Activated T-cell treated with anti-CD3 and anti-CD28 coated beads for 48 hours (primary cell): ENCODE data around the gene PDZK1IP1.
"Not testable (repeated sequence)": the region's sequence is repeated elsewhere in the genome, so short reads cannot be mapped to it uniquely, and the experiment has no call there.

Experiments
- DNase-seq: peaks from one replicate; pipeline ENCODE4 v3.0.0-alpha.2; 2020; ENCODE audit warnings: low read depth

The PDZK1IP1 gene

DNA sequence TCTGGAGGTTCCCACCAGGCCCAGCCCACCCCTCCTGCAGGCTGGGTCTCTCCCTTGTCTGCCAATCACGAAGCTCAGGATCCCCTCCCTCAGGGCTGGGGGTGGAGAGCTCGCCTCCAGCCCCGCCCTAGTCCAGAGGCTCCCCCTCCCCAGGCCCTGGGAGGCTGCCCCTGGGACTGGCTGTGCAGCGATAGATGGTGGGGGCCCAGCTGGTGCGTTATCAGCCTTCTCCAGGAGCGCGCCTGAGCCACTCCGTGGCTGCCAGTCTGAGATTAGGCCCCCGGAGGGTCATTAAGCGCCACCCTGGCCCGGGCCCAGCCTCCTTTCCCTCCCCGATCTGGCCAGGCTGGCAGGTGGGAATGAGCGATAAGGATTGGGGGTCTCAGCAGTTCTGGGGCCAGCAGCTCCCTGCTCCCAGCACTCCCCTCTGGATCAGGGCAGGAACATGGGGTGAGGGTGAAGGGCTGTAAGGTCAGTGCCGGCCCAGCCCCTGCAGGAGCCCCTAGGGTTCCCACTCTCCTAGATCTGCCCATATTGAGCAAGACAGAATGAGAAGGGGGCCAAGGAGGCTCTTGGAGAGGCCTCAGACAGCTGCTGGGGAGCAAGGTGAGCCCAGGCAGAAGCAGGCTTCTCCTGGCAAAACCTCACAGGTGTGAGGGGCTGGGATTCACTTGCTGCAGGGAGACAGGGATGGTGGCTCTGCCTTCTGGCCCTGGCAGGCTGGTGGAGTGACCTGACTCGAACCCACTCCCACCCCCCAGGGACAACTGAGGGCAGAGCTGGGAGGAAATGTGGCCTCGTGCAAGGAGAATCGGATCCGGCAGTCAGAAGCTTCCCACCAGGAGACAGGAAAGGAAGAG is 8.5 kb downstream of the PDZK1IP1 start:
- no peak for DNase-seq

DNA sequence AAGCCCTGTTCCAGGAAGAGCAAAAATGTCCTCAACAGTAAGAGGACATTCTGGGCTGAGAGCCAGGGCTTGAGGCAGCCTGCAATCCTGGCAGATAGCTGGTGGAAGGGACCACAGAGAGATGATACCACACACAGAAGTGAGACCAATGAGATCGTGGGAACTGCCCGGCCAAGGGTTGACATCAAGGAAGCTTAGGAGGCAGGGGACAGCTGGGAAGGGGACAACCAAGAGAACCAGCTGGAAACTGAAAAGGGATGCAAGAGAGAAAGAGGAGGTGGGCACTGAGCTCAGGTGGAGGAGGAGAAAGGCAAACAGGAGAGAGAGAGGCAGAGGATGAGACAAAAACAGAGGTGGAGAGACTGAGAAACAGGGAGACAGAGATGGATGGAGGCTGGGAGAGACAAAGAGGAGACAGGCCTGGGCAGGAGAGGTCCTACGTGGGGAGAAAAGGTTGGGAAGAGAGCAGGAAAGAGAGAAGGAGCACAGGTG is 9.2 kb downstream of the PDZK1IP1 start:
- no peak for DNase-seq

DNA sequence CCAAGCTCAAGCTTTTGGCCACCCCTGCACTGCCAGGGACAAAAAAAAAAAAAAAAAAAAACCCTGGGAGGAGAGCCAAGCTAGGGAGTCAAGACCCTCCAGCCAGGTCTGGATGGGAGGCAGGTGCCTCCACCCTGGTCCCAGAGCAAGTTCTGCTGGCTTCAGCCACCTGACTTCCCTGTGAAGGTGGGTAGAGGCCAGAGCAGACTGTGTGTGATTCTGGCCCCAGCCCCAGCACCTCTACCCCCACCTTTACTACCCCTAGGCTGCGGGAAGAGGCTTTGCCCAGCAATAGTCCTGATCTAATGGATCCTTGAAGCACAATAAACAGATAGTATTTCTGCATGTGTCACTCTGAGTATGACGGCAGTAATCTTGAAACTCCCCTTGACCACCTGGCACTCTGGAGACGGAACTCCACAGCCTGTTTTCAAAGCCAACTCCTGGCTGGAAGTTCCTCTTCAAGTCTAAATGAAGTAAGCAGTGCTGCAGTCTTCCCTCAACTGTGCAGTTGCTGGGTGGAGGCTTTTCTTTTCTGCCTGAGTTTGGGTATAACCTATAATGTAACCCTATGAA is 9.8 kb downstream of the PDZK1IP1 start:
- DNase-seq = no peak

DNA sequence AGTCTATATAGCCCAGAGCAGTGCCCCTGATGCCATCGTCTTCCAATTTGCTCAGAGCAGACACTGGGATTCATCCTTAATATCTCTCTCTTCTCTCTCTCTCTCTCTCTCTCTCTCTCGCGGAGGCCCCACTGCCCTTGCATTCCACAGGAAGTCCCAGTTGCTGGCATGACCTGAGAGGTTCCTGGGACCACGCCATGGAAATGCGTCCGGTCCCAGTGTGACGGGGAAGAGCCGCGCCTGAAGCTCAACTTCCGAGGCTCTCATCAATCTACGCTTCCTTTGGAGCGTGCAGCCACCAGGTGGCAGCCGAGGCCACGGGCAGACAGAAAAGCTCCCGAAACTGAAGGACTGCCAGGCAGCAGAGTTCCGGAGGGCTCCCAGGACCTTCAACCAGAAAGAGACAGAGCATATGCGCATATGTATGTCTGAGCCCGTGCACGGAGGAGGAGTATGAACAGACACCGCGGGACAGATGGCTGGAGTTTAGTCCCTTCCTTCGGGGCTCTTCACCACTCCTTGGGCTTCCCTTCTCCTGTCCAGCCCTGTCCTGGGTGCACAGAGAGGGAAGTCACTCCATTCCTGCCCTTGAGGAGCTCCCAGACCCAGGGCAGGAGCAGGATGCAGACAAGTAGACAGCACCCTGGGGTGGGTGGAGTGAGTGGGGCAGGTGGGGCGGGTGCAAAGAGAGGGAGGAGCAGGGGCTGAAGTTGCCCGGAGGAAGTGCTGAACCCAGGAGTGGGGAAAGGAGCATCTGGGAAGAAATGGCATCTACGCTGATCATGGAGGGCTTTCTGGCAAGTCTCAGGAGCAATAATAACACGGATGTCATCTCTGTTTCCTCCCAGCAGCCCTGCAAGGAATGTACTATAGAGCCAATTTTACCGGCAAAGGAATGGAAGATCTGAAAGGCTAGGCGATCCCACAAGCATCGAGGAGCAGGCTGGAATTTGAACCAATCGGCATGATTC is 10.5 kb downstream of the PDZK1IP1 start:
- peak; percentile 79 for DNase-seq

DNA sequence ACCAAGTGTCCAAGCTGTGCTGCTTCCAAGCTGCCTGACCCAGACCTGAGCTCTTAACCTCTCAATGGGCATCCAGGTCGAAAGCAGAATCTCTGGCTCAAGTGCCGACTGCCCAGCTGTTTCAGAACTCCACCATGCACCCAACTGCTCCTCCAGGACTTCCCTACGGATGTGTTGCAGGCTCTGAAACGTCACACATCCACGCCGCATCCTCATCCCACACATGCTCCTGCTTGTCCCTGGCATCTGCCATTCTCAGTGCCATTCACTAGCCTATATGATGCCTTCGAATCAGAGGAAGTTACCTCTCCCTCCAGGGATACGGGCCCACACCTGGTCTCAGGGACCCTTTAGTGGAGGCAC is 11.2 kb downstream of the PDZK1IP1 start:
- DNase-seq = no peak

DNA sequence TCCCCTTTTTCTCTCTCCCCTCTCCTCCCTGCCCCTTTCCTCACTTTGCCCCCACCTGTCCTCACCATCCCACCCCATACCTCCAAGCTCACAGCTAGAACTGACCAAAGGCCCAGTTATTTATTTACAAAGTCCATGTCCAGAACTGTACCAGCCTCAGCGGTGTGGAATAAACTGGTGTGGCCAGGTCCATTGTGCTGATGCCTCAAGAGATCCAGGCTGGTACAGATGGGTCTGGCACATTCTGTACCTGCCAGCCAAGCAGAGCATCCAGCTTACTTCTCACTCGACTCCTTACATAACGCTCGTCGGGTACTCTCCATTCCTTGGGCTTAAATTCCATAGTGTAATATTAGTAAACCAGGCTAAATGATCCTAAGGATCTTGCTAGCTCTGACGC is 11.8 kb downstream of the PDZK1IP1 start:
- no peak for DNase-seq

DNA sequence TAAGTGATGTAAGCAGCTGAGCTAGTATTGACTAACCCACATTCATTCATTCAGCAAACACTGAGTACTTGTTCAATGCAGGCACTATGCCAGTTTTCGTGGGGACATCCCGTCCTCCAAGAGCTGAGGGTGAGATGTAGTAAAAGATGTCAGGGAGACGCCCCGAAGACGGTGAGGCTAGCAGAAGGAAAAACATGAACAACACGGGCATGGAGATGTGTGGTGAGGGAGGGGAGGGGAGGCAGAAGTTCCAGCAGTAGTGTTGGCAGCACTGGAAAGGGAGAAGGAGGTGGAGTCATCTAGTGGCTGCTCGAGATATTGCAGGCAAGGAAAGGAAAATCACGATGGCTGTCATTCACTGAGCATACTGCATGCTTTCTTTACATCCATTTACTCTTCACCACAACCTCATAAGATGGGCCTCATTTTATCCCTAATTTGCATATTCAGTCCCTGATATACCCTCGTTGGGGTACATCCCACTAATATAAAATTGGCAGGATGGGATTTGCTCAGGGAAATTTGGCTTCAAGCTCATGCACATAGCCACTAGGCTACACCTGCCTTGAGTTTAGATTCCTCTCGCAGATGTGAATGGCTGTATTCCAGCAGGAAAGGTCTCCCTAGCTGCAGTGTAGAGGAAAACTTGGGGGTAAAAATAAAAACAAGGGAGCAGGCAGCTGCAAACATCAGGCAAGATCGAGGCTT is 14.5 kb downstream of the PDZK1IP1 start:
- DNase-seq = peak; percentile 36

DNA sequence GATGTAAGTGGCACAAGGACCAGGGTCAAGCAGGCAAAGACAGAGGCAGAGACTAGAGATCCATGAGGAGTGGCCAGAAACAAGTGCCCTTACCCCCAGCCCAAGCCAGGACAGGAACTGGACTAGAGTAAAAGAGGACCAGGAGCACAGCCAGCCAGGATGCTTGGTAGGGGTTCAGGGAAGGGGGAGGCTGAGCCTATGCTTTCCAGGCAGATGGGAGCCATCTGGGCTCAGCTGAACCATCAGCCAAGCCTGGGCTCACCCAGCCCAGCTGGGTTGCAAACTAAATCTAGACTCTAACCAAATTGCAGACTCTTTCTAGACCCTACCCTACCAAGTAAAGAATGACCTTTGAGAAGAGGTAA is 15.2 kb downstream of the PDZK1IP1 start:
- no peak for DNase-seq

DNA sequence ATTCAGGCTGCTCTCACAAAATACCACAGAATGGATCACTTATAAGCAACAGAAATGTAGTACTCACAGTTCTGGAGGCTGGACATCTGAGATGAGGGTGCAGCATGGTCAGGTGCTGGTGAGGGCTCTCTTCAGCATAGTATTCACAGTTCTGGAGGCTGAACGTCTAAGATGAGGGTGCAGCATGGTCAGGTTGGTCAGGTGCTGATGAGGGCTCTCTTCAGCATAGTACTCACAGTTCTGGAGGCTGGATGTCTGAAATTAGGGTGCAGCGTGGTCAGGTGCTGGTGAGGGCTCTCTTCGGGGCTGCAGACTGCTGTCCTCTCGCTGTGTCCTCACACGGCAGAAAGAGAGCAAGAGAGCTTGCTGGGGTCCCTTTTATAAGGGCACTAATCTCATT is 17.1 kb downstream of the PDZK1IP1 start:
- no peak for DNase-seq

DNA sequence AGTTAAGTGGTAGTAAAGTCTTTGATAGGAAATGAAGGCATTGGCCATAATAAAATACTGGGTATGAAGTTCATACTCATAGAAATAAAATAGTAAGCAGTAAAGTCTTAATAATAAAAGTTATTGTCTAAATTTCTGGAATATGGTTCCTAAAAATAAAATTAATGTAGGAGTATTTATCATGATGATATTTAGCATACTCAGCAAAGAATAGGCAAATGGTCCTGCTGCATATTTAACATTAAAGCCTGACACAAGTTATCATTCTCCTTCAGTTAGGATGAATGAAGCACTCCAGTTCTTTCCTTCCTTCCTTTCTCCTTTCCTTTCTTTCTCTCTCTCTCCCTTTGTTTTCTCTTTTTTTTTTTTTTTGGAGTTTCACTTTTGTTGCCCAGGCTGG is 25.3 kb downstream of the PDZK1IP1 start:
- DNase-seq = no peak

DNA sequence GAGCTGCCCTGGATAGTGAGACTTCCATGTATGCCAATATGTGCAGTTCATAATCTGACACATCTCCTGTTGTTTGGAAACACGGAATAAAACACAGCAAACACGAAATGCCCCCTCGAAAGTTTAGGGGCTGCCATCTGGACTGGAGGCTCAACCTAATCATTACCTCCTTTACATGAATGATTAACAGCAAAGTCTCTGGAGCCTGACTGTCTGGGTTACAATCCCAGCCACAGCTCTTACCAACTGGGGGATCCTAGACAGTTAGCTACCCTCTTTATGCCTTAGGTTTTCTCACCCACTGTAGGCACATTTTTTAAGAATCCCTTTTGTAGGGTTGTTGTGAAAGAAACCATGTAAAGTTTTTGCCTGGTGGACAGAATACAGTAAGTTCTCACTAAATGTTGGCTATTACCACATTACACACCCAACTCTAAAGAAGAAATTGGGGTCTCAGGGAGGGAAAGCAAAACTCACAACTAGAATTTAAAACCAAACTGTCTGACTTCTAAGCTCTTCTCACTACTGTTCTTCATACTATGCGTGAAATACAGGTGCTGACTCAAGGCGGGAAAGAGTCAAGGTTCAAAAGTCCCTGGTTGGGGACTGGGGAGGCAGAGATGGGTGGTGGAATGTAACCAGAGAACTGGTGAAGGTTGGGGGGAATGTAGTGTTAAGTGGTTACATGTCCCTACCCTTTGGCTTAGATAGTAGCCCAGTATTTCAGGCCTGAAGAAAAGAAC is 28.4 kb downstream of the PDZK1IP1 start:
- no peak for DNase-seq

DNA sequence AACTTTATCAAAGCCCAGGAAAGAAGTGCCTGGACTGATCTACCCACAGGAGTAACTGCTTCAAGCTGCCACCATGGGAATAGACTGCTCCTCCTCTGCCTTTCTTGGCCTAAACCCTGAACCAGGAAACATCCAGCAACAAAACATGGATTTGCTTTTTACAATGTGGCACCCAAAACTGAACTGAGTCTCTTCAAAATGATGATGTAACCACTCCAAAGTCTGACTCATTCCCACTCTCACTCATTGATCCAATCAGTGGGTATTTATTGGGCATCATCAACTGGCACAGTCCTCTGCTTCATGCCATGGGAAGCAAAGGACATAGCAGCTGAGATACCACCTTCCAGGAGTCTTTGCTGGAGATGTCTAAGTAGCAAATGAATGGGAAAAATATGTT is 29.1 kb downstream of the PDZK1IP1 start:
- no peak for DNase-seq

DNA sequence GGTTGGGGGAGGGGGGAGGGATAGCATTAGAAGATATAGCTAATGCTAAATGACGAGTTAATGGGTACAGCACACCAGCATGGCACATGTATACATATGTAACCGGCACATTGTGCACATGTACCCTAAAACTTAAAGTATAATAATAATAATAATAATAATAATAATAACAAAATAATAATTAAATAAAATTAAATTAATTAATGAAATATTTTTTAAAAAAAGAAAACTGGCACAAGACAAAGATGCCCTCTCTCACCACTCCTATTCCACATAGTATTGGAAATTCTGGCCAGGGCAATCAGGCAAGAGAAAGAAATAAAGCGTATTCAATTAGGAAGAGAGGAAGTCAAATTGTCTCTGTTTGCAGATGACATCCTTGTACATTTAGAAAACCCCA is 31.9 kb downstream of the PDZK1IP1 start:
- not testable (repeated sequence) for DNase-seq

DNA sequence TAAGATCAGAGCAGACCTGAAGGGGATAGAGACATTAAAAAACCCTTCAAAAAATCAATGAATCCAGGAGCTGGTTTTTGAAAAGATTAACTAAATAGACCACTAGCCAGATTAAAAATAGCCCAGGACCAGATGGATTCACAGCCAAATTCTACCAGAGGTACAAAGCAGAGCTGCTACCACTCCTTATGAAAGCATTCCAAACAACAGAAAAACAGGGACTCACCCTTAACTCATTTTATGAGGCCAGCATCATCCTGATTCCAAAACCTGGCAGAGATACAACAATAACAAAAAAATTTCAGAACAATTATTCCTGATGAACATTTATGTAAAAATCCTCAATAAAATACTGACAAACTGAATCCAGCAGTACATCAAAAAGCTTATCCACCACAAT is 33.4 kb downstream of the PDZK1IP1 start:
- DNase-seq = not testable (repeated sequence)

DNA sequence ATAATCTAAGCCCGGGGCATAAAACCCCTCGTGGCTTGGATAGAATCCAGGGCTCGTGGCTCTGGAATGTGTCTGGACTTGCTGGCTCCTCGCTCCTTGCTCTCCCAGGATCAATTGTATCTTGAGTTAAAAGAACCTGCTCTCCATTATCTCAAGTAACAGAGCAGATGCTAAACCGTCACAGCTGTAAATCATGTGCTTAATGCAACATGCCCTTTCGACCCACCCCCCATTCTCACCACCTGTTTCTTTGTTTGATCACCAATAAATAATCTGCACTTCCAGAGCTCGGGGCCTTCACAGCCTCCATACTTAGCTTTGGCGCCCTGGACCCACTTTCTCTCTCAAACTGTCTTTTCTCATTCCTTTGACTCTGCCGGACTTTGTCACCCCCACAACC is 40.7 kb downstream of the PDZK1IP1 start:
- not testable (repeated sequence) for DNase-seq

DNA sequence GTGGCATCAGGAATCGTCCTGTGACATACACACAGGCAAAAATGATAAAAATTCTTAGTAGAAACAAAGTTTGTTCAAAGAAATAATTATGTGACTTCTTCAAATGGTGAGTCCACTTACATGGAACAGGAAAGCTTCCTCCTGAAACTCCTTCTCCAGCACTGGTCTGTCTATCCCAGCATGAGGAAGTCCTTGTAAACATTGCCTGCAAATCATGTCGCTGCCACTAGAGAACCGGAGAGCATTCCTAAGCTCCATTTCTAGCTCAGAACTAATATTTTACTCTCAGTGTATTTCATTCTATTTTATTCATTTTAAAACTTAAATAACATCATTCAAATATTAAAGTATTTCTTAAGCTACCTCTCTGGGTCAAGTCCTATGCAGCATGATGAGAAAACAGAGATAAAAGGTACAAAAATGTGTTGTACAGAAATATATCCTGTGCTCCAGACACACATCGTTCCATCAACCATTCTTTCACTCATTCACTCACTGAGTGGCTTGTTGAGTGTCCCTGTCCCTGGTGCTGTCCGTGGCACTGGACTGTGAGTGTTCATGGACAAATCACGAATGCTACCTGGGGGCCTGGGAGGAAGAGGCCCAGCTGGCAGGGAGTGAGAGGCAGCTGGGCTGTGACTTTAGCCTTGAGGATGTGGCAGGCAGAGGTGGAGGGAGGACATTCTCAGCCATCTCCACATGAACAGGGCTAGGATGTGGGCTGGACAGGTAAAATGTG is 42.6 kb downstream of the PDZK1IP1 start:
- DNase-seq = no peak

DNA sequence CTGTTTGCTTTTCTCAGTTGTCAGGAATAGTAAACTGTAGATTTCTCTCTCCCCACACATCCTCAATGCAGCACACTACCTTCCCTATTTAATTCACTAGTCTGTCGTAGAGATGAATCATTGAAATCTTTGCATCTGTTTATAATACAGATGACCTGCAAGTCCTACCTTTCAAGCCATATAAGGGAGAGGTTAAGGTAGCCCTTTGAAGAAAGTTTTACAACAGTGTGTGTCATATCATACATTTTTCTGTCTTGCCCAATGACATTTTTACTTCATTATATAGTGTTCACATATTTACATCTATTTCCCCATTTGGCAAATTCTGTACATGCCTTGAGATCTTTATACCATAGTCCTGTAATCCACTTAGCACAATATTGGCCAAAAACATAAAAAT is 43.3 kb downstream of the PDZK1IP1 start:
- not testable (repeated sequence) for DNase-seq

DNA sequence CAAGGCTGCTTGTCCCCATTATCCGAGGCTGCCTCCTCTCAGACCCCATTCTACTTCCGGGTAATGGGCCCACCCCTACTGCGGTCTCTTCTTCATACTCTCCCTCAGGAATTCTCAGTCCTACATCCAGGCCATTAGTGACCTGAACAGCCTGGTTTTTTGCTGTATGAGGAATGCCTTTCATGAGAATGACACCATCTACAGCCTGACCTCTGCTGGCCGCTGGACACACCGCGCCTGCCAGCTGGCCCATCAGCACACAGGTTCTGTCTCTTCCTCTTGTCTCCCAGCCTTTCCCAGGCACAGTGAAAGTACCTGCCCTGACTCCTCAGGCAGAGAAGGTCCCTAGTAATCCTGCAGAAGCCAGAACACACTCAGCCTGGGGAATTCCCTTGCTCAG is 46.2 kb downstream of the PDZK1IP1 start:
- not testable (repeated sequence) for DNase-seq

DNA sequence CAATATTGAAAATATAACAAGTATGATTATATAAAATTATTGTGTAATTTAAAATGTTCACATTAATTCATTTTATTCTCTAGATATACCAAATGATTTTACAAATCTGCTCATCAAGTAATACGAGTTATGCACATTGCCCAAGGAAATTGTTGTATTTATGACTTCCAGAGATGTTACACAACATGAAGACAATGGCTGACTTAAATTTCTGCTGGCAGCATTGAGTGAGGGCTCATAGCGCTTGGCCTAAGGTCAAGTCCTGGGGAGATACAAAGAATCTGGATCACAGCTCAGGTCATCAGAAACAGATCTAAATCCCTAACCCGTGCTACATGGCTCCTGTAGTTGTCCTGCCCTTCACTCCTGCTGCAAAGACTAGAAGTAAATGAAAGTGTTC is 49.5 kb downstream of the PDZK1IP1 start:
- not testable (repeated sequence) for DNase-seq

DNA sequence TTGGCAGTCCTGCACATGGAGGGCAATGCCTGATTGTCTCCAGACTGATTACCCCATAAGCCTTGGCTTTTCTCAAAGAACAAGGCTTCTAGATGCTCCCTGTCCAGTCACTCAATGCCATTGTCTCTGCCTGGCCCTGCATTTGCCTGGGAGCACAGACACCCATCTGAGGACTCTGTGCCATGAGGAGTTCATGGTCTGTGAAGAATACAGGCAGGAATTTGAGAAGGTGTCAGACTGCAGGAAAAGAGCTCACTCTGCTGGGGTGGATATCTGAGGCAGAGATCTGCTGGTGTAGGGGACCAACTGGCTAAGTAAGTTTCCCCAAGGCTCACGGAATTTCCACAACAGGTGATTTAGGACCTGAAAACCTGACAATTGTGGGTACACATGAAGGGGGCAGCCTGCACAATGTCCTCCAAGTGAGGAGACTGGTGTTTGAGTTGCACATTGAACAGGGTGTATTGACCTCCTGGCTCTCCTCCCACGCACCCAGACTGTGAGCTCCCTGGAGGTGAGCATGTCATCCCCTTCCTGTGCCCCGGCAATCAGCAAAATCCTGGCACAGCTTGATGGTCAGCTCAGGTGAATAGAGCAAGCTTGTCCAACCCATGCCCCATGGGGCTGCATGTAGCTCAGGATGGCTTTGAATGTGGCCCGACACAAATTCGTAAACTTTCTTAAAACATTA is 51.8 kb downstream of the PDZK1IP1 start:
- DNase-seq = no peak
